ENCODE measurements around the gene CA7.

CA7 gene

GRCh38 chr16:66832661-66833305 is 11.4 kb upstream of the CA7 start:
- no peak overlapping the region for H3K4me3 ChIP-seq (ENCODE audit: low read depth, low read length)
- CTCF ChIA-PET, result interaction anchor here (1.1 to 9.0 kb wide), 9 partner anchors 10 to 95 kb away, joined by 3 to 205 read pairs (median 20); partner anchors contain the start of gene CA7
- POLR2A ChIA-PET, result no interaction called here
- no peak for TF ChIP-seq CTCF (IDR thresholded peaks at IDR 0.05; ENCODE audit: insufficient read depth, low read length, missing control alignments)
- DNase-seq (ENCODE audit: low read depth, low spot score), result no peak

- ChIA-PET POLR2A (no interaction called here), CTCF (interaction anchor here (0.8 to 9.0 kb wide), 5 partner anchors 9 to 94 kb away, joined by 3 to 205 read pairs (median 9); partner anchors contain the start of gene CA7)
- no peak for DNase-seq (ENCODE audit: low read depth, low spot score)
- no peak for TF ChIP-seq CTCF (IDR thresholded peaks at IDR 0.05; ENCODE audit: insufficient read depth, low read length, missing control alignments)
- H3K4me3 ChIP-seq (ENCODE audit: low read depth, low read length), result no peak overlapping the region
Measured at GRCh38 chr16:66834746-66835145, 9.5 kb upstream of the CA7 start.

GRCh38 chr16:66840883-66841282 is 3.3 kb upstream of the CA7 start:
- ChIA-PET POLR2A (no interaction called here), CTCF (interaction anchor here (2.0 to 12.7 kb wide), 3 partner anchors 9 to 27 kb away, joined by 6 to 205 read pairs (median 110); partner anchors contain the start of gene NAE1)
- no peak for DNase-seq (ENCODE audit: low read depth, low spot score)
- TF ChIP-seq CTCF (IDR thresholded peaks at IDR 0.05; ENCODE audit: insufficient read depth, low read length, missing control alignments), result no peak
- H3K4me3 ChIP-seq (ENCODE audit: low read depth, low read length), result no peak overlapping the region

GRCh38 chr16:66841366-66841765 is 2.8 kb upstream of the CA7 start:
- TF ChIP-seq CTCF (IDR thresholded peaks at IDR 0.05; ENCODE audit: insufficient read depth, low read length, missing control alignments), result no peak
- ChIA-PET CTCF (interaction anchor here (0.9 to 12.7 kb wide), 4 partner anchors 10 to 27 kb away, joined by 3 to 205 read pairs (median 58); partner anchors contain the start of gene NAE1), POLR2A (no interaction called here)
- no peak for DNase-seq (ENCODE audit: low read depth, low spot score)
- no peak overlapping the region for H3K4me3 ChIP-seq (ENCODE audit: low read depth, low read length)

GRCh38 chr16:66842765-66843164 is 1.4 kb upstream of the CA7 start:
- H3K4me3 ChIP-seq (ENCODE audit: low read depth, low read length), result no peak overlapping the region
- TF ChIP-seq CTCF (IDR thresholded peaks at IDR 0.05; ENCODE audit: insufficient read depth, low read length, missing control alignments), result no peak
- CTCF ChIA-PET, result interaction anchor here (0.8 to 12.7 kb wide), 7 partner anchors 9 to 92 kb away, joined by 3 to 205 read pairs (median 5); partner anchors contain the start of genes DYNC1LI2 and NAE1
- no peak for DNase-seq (ENCODE audit: low read depth, low spot score)
- POLR2A ChIA-PET, result no interaction called here

GRCh38 chr16:66843191-66843590 is 1.0 kb upstream of the CA7 start:
- POLR2A ChIA-PET, result no interaction called here
- CTCF ChIA-PET, result interaction anchor here (1.4 to 12.7 kb wide), 5 partner anchors 11 to 92 kb away, joined by 3 to 205 read pairs (median 5); partner anchors contain the start of genes DYNC1LI2 and NAE1
- TF ChIP-seq CTCF (IDR thresholded peaks at IDR 0.05; ENCODE audit: insufficient read depth, low read length, missing control alignments), result no peak
- no peak for DNase-seq (ENCODE audit: low read depth, low spot score)
- no peak overlapping the region for H3K4me3 ChIP-seq (ENCODE audit: low read depth, low read length)

Measured in AG04449 (cell line).